NCI-H2081 (cell line): ENCODE data around the gene DES.
A peak's percentile ranks its signal among the peaks of the same experiment; 100 is the strongest.
"Not testable (repeated sequence)": the region's sequence is repeated elsewhere in the genome, so short reads cannot be mapped to it uniquely, and the experiment has no call there.

Experiments
- DNase-seq, 2 experiments: peaks; one replicate each; lab custom pipeline; 2025; lab: John Stamatoyannopoulos, UW

Gene DES

DNA sequence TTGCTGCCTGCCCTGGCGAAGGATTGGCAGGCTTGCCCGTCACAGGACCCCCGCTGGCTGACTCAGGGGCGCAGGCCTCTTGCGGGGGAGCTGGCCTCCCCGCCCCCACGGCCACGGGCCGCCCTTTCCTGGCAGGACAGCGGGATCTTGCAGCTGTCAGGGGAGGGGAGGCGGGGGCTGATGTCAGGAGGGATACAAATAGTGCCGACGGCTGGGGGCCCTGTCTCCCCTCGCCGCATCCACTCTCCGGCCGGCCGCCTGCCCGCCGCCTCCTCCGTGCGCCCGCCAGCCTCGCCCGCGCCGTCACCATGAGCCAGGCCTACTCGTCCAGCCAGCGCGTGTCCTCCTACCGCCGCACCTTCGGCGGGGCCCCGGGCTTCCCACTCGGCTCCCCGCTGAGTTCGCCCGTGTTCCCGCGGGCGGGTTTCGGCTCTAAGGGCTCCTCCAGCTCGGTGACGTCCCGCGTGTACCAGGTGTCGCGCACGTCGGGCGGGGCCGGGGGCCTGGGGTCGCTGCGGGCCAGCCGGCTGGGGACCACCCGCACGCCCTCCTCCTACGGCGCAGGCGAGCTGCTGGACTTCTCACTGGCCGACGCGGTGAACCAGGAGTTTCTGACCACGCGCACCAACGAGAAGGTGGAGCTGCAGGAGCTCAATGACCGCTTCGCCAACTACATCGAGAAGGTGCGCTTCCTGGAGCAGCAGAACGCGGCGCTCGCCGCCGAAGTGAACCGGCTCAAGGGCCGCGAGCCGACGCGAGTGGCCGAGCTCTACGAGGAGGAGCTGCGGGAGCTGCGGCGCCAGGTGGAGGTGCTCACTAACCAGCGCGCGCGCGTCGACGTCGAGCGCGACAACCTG, at the start of gene DES:
DES (plus strand) TSS at position 223 of the 857 bp plus-strand sequence; CDS start at position 309, 86 bp downstream.
- no peak for DNase-seq

DNA sequence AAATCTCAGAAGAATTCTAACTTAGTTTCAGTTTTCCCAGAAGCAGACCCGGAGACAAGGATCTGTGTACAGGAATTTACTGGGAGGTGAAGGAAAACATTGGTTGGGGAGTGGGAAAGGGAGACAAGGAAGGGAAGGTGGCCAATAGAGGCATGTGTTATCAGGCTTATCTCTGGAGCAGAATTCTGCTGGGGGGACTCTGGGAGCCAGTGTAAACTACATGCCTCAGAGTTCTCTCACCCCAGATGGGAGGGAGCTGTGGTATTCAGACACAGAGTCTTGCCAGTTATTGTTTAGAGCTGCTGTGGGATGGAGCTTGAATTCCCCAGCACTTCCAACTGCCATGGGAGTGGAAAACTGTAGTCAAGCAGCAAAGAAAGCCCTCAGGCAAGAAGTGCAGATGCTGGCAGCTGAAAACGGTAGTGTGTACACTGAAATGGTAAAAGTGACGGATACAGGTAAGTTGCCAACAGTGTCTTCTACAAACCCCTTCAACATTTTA, 49.4 kb upstream of the DES start:
- no peak for DNase-seq

DNA sequence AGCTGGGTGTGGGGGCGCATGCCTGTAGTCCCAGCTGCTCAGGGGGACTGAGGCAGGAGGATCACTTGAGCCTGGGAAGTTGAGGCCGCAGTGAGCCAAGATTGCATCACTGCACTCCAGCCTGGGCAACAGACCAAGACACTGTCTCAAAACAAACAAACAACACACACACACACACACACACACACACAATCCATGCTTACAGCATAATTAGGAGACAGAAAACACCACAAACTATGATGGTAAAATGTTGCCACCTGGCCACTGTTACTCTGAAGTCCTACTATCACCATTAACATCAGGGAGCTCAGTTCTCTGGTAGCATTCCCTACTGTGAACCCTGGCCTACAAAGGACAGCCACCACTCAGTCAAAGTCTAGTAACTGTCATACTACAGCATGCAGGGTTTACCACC, 48.7 kb upstream of the DES start:
- peak in 1 of 2 experiments; percentile 8 for DNase-seq

DNA sequence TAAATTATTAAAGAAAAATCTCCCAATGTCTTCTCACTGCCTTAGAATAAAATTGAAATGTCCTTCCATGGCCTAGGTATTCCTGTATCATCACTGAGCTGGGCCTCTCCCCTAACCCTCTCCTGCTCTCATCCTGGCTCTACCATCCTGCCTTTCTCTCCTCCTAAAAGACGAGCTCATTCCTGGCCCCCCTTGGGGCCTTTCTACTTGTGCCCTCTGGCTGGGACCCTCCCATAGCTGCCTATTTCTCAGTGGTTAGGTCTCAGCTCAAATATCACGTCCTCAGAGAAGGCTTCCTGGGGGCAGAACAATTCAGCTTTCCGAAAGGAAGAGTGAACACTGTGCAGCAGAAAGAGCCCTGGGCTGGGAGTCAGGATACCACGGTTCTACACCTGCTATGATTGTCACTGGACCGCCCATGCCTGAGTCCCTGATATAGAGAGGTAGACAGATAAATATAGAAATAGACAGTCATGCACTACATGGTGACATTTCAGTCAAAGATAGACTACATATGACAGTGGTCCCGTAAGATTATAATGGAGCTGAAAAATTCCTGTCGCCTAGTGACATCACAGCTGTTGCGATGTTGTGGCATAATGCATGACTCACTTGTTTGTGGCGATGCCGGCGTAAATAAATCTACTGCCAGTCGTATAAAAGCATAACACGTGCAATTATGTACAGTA, 39.9 kb upstream of the DES start:
- peak in 1 of 2 experiments; percentile 2 for DNase-seq

DNA sequence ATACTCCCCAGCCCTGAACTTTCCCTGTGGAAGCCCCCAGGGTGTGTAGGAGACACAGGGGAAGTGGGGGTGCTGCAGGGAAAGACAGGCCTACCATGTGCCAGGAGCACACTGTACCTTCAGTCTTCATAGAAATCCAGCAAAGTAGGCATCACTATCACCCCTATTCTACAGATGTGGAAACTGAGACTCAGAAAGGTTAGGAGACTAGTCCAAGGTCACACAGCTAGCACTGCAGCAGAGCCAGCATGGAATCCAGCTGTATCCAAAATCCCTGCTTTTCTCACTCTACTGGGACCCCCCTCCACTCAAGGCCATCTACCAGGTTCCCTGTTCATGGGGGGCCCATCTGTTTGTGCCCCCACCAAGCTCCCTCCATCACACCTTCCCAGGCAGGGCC, 37.3 kb upstream of the DES start:
- DNase-seq: no peak

DNA sequence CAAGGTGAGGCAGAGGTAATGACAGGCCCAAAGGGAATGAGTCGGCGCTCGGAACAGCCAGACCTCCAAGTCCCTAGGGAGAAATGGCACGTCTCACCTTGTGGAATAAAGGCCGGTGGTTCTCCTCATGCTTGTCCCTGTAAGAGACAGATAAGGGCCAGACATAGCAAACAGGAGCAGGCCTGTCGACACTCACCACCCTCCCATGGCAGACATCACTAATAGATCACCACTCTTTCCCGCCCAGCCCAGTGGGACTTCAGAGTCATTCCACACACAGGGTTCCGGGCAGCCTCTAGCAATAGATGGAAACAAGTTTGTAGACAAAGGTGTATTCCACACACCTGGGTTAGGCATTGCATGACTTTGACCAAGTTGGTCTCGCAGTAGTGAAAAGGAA, 36.7 kb upstream of the DES start:
- no peak for DNase-seq

DNA sequence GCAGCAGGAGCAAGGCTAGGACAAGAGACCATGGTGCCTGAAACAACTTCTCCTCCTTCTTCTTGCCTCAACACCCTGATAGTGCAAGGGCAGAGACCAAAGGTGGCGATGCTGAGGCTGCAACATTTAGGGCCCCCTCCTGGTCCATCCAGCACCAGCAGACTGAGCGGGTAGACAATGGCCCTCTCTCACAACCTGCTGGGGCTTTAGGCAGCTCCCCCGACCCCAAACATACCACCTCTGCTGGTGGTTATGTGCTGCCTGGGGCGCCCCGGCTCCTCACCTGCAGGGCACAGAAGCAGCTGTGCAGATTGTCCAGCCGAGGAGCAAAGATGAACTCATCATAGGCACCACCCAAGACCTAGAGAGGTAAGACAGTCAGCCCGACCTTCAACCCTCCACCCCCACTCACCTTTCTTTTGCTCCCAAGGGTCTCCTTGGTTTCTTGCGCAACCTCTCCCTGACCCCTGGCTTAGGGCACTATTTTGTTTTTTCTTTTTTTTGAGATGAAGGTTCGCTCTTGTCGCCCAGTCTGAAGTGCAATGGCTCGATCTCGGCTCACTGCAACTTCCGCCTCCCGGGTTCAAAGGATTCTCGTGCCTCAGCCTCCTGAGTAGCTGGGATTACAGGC, 34.0 kb upstream of the DES start:
- DNase-seq: no peak

DNA sequence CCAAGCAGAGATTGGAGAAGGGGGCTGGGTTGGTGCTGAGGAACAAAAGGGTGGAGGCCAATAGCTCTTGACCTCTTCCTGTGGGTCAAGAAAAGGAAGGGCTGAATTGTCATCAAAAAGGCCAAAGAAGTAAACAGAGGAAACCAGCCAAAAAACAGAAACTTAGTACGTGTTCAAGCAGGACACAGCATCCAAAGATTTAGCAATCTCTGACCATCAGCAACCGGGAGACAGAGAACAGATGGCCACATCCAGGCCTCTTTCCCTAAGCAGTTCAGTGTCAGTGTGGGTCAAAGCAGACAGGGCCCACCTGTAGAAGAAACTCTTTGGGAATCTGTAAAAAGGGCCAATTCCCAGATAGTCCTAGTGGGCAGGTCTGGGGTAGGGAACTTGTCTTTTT, 33.3 kb upstream of the DES start:
- DNase-seq: no peak

DNA sequence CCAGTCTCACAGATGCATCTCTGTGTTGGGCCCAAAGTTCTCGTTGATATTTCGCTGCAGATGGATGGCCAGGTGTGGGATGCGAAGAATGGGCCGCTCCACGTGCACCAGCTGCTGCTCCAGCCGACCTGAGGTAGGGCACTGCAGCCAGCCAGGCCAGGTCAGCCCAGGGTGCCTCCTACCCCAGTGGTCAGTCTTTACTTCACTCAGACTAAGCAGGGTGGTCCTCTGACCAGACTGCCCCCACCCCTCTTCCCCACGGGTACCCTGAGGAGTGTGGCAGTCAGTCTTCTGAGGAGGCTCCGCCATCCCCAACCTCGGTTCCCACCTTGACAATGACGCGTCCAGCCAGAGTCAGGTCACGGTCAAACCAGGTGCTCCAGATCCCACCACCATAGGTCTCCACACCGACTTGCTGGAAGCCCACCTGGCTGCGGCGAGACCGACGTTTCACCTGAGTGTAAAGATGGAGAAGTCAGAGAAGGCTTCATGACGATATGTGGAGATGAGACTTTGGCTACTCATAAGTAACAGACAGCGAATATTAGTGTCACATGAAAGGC, 32.1 kb upstream of the DES start:
- no peak for DNase-seq

DNA sequence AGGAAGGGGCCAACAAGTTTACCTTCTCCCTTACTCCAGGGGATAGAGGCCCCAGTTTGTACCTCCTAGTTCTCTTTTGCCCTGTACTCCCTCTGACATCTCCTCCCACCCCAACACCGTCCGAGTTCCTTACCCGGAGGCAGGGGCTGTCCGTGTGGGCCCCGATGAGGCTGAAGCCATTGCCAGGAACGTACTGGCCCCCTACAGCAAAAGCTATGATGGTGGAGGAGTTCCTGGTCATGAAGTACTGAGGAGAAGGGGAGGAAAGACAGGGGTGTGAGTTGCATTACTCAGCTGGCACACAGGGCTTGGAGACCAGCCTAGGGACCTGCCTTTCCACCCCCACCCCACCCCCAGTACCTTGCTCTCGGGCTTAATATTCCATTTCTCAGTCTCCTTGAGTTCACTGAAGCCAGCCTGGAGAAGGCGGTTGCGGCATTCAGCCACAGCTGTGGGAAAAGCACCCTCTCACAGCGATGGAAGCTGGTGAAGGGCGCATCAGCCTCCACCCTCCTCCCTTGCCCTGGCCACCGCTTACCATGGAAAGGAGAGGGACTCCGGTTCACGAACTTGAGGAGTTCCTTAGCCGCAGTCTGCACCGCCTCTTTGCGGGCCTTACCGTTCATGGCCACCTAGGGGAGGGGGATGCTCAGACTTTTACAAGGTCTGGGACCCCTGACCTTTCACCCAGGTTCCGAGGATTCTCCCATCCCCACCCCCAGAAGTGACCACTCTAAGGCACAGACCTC, 31.5 kb upstream of the DES start:
- DNase-seq: no peak

DNA sequence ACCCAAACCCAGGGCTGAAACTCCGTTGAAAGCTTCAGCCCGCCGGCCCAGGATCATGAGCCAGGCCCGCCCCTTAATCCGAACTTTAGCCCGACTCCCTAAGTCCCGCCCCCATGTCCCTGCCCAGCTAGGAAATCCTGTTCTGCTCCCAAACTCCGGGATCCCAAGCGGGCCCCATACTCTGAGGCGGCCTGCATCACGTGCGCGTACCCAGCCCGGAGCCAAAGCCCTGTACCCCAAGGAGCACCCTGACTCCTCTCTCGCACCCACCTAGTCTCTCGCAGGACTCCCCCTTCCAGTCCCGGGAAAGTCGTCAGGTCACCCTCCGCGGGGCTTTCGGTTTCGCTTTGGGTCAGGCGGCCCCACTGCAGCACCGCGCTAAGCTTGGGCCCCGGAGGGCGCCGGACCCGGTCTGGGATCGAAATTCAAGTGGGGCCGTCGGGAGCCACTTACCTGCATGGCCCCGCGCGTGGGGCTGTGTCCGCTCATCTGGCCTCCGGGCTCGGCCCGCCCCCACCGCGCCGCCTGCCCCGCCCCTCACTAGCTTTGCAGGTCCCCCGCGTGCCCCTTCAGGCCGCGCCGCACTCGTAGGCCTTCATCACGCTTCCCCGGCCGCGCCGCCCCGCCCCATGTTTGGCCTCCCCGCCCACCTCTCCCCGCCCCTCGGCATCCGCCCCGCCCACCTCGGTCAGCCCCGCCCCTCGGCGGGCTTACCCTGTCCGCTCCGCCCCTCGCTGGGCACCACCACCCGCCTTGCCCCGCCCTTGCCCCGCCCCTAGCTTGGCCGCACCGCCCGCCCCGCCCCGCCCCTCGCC, 30.7 kb upstream of the DES start, which contains the start of gene DNPEP:
DNPEP (minus strand) TSS at position 607 of the 815 bp plus-strand sequence; CDS start at position 489, 118 bp downstream.
- peak; percentile 11 to 79 for DNase-seq

DNA sequence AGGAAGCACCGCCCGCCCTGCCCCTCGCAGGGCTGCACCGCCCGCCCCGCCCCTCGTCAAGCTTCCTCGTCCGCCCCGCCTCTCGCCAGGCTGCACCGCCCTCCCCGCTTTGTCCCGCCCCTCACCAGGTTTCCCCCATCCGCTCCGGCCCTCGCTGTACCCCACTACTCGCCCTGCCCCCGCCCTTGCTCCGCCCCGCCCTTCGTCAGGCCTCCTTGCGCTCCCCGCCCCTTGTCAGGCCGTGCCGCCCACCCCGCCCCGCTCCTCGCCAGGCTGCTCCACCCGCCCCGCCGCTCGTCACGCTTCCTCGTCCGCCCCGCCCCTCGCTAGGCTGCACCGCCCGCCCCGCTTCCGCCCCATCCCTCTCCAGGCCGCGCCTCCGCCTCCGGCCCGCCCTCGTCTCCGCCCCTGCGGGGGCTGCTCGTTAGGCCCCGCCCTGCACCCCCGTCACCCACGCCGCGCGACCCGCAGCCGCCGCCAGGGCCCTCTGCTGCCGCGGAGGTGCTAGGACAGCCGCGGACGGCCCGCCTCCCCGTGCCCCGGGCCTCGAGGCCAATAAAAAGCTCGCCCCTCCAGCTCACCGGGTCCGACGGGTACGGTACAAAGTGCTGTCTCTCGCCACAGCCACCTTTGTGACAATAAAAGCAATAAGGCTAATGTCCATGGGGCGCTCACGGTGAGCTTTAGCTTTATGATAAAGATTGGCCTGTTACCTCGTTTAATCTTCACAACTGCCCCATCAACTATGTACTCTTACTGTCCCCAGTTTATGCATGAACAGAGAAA, 29.9 kb upstream of the DES start:
- DNase-seq: peak; percentile 88 to 96

DNA sequence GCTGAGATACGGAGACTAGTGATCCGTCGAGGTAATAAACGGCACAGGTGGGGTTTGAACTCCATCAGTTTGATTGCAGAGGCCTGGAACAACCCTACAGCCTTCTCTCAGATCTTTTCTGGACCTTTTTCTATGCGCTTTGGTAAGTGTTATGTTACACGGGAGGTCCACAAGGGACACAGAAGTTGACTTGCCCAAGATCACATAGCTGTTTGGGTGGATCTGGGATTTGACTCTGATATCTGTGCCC, 29.3 kb upstream of the DES start:
- DNase-seq: no peak

DNA sequence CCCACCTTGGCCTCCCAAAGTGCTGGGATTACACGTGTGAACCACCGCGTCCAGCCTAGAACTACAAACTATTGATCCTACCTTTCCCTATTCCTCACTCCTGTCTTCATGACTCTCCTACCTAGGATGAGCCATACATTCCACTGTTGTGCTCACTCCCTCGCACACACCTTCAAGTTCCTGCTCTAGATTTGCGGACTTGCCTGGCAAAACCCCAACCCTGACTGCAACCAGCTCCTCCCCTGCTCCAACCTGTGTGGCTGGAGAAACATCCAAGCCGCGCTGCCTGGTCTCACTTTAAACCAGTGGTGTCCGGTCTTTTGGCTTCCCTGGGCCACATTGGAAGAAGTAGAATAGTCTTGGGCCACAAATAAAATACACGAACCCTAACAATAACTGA, 25.4 kb upstream of the DES start:
- DNase-seq: no peak

DNA sequence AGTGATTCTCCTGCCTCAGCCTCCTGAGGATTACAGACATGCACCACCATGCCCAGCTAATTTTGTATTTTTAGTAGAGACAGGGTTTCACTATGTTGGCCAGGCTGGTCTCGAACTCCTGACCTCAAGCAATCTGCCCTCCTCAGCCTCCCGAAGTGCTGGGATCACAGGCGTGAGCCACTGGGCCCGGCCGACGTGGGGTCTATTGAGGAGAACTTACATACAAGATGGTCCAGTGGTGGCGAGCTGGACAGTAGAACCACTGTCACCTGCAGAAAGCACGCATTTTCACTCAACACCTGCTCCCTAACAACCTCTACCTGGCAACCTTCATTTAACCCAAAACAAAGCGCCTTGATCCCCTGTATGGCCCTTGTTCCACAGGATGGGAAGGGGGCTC, 23.1 kb upstream of the DES start:
- DNase-seq: not testable (repeated sequence)

DNA sequence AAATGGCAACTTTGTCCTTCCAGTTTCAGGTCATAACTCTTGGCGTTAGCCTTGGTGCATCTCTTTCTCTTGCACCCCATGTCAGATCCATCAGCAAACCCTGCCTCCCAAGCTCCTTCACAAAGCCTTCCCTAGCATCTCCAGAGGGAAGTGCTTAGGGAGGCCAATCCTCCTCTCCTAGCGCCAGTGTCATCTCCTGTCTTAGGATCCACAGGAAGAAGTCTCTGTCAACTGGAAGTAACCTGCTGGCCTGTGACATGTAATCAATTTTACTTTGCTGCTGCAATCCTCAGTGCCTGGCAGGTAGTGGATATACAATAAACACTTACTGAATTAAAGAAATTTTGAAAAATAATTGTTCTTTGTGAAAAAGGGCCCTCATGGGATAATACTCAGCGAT, 22.6 kb upstream of the DES start:
- DNase-seq: no peak

DNA sequence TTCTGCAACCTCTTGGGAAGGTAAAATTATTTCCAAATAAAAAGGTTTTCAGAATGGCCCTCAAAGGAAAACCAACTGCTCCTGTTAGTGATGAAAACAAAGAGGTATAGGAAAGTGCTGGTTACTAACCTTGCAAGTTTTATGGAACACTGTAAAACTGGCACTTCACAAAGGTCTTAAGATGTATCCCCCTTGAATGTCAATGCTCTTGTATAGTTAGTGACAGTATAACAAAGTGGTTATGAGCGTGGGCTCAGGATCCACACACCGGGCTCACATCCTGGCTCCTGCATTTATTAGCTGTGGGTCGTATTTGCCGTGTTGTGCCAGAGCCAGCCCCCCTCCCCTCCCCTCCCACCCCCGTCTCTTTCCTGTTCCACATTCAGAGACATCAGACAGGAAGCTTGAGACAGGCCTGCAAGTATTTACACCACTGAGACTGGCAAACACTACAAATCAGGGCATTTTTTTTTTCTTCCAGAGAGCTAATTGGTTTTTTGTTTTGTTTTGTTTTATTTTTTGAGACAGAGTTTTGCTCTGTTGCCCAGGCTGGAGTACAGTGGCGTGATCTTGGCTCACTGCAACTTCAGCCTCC, 21.2 kb upstream of the DES start:
- peak; percentile 6 to 55 for DNase-seq

DNA sequence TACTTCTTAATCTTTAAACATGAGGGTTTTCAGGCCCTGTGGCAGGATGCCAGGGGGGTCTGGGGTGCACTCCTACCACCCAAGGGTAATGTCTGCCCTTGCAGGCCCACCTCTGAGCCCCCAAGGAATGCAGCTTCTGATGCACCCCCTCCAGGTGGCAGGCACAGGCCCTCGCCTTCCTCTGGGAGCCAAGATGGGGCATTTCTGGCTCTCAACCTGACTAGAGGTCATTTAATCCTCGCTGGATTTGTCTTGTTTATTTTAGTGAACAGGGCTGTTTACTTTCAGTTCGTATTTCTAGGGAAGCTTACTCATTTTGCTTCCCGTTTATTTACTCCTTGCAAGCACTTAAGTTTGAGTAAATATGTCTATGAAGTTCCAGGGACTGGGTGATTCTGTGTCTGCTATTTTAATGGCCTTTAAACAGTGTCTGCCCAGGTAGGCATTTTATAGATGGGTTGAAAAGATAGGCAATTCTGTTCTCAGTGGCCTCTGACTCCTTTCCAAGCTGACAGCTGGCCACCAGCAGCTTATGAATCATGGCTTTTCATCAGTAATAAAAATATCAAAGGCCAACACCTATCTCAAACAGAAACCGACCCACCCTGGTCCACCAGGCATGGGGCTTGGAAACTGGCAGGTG, 19.3 kb upstream of the DES start:
- peak; percentile 63 to 89 for DNase-seq
